PC-9 (cell line): ENCODE measurements around the gene RRP1.

Source experiments
- CTCF ChIP-seq: fragments of 200-600 bp; sonication (generic); conservative IDR thresholded peaks from 2 replicates; pipeline ENCODE4 v1.6.1; 2017; ENCODE audit warnings: mixed run types, antibody characterized with exemption, mild to moderate bottlenecking, moderate library complexity
- EZH2 ChIP-seq: fragments of 200-600 bp; sonication (generic); IDR thresholded peaks from 2 replicates; pipeline ENCODE4 v1.8.0; 2017; ENCODE audit warnings: antibody characterized with exemption, low read depth

- TF ChIP-seq EZH2 (no peak), CTCF (no peak)
These were observed 11.4 kb upstream of the RRP1 start for GRCh38 chr21:43777953-43778352.
